ENCODE measurements around the gene PSMC6.
A peak's percentile ranks its signal among the peaks of the same experiment; 100 is the strongest.
"Not testable (repeated sequence)": the region's sequence is repeated elsewhere in the genome, so short reads cannot be mapped to it uniquely, and the experiment has no call there.

The PSMC6 gene

DNA sequence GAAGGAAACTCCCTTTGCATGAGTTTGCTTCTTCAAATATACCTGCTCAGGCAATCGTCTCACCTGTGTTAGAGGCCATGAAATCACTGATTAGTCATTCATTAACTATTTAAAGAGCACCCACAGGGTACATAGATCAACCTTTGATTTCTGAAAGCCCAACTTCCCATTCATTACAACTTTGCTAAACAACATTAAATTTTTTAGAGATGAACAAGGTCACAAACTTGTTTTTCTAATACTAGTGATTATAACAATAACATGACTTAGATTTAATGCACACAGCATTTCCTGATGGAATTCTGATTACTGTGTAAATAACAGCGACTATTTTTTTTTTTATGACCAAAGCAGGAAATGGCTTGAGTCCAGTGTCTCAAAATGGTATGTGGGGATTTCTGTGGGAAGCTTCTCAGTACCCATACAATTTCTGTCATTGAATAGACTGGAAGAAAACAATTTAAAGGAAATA is 6.3 kb upstream of the PSMC6 start:
- ATAC-seq: peak; percentile 53
- no peak overlapping the region for H3K4me3 Mint-ChIP-seq
- no peaks in the 10 kb centered on the region for H3K36me3 Mint-ChIP-seq
- H3K27ac Mint-ChIP-seq: peak overlapping the region; percentile 9
- peaks cover 11% of the 10 kb centered on the region for H3K4me1 Mint-ChIP-seq
- no peaks in the 10 kb centered on the region for H3K9me3 Mint-ChIP-seq
- H3K27me3 Mint-ChIP-seq: no peaks in the 10 kb centered on the region

DNA sequence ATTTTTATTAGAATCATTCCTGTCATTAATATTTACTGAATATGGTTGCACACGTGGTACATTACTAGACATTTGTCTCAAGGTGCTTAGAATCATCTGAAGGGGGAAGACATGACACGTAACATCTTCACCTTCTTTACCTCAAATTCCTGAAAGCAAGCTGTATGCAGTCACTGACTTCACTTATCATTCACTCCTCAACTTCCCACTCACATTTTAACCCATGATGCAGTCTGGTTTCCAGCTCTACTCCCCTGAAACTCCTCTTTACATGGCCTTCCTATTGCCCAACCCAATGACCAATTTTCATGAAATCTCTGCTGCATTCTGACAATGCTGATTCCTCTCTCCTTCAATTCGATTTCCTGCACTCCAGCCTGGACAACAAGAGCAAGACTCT is 5.8 kb upstream of the PSMC6 start:
- no peaks in the 10 kb centered on the region for H3K9me3 Mint-ChIP-seq
- peak overlapping the region; percentile 9 for H3K27ac Mint-ChIP-seq
- peaks cover 12% of the 10 kb centered on the region for H3K4me1 Mint-ChIP-seq
- H3K36me3 Mint-ChIP-seq: no peaks in the 10 kb centered on the region
- H3K4me3 Mint-ChIP-seq: no peak overlapping the region
- H3K27me3 Mint-ChIP-seq: no peaks in the 10 kb centered on the region
- ATAC-seq: no peak

DNA sequence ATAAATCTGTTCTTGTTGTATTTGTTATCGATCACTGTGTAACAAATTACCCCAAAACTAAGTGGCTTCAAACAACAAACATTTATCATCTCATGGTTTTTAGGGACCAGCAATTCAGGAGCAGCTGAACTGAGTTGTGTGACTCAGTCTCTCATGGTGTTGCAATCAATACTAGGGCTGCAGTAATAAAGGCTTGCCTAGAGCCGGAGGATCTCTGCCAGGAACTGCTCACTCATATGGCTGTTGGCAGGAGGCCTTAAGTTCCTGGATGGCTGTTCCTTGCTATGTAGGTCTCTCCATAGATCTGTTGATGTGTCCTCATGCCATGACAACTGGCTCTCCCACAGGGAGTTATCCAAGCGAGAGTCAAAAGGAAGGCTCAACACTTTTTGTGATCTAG is 3.8 kb upstream of the PSMC6 start:
- Mint-ChIP-seq H3K36me3 (peaks cover 6% of the 10 kb centered on the region), H3K27me3 (no peaks in the 10 kb centered on the region)
- no peak for ATAC-seq

DNA sequence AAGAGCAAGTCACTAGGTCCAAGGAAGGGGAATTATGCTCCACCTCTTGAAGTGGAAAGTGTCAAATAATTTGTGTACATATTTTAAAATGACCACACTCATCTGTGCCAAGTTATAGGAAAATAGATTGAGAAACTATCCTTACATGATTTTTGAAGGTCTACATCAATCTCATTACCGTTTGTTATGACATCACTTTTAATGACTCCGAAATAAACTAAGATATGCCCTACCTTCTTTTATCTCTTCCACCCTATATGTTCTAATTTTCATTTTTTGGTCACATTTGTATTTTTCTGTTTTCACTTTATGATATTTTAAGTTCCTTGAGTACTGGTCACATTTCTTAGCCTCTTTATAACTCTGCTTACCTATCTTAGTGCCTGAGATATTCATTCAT is 3.3 kb upstream of the PSMC6 start:
- H3K4me3 Mint-ChIP-seq: no peak overlapping the region
- ATAC-seq: no peak
- H3K4me1 Mint-ChIP-seq: peaks cover 36% of the 10 kb centered on the region
- H3K27ac Mint-ChIP-seq: no peak overlapping the region
- no peaks in the 10 kb centered on the region for H3K9me3 Mint-ChIP-seq
- H3K36me3 Mint-ChIP-seq: peaks cover 6% of the 10 kb centered on the region
- H3K27me3 Mint-ChIP-seq: no peaks in the 10 kb centered on the region

More for the DNA sequence above, 3.8 kb upstream of the PSMC6 start:
- peaks cover 32% of the 10 kb centered on the region for H3K4me1 Mint-ChIP-seq
- H3K9me3 Mint-ChIP-seq: no peaks in the 10 kb centered on the region
- no peak overlapping the region for H3K27ac Mint-ChIP-seq
- no peak overlapping the region for H3K4me3 Mint-ChIP-seq

DNA sequence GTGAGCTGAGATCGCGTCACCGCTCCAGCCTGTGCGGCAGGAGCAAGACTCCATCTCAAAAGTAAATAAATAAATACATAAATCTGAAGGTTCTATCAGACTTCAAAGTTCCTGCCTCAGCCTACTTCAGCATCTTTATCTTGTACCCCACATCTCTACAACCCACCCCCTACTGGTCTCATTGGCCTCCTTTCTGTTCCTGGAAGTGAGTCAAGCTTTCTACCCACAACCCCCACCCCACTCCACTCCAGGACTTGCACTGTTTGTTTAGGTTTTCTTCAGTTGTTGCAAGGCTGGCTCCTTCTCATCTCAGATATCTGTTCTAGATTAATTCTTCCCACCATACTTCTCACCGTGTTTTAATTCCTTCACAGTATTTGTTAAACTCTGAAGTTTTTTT is 714 bp upstream of the PSMC6 start:
- Mint-ChIP-seq H3K36me3 (peaks cover 6% of the 10 kb centered on the region), H3K4me1 (peaks cover 34% of the 10 kb centered on the region), H3K4me3 (peak overlapping the region; percentile 100), H3K27me3 (no peaks in the 10 kb centered on the region), H3K27ac (peak overlapping the region; percentile 98), H3K9me3 (no peaks in the 10 kb centered on the region)
- ATAC-seq: no peak

DNA sequence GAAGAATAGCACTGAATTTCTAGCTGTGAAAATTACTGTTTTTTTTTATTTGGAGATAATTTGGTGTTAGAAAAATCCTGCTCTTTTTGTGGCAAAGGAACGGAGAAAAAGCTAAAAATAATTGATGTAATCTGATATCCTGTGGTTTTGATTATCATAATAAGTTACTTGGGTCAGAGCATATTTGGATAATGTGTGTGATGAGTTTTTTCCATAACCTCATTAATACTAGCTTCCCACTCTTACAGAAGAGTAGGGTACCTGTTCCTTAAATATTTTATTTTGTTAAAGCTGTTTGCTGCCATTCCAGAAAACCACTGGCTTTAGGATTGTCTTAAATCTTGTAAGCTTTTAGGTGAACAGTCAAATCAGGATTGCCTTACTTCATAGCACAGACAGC is 4.7 kb downstream of the PSMC6 start:
- no peak overlapping the region for H3K27ac Mint-ChIP-seq
- H3K4me3 Mint-ChIP-seq: no peak overlapping the region
- ATAC-seq: no peak
- peaks cover 36% of the 10 kb centered on the region for H3K36me3 Mint-ChIP-seq
- H3K9me3 Mint-ChIP-seq: no peaks in the 10 kb centered on the region
- H3K27me3 Mint-ChIP-seq: no peaks in the 10 kb centered on the region
- H3K4me1 Mint-ChIP-seq: peaks cover 26% of the 10 kb centered on the region

DNA sequence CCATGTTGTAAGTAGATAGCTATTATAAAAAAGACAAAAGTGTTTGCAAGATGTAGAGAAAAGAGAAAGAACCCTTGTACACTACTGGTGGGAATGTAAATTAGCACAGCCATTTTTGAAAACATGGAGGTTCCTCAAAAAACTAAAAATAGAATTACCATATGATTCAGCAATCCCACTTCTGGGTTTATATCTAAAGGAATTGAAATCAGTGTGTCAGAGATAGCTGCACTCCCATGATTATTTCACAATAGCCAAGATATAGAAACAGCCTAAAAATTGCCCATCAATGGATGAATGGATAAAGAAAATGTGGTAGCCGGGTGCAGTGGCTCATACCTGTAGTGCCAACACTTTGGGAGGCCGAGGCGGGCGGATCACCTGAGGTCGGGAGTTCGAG is 9.2 kb downstream of the PSMC6 start:
- Mint-ChIP-seq H3K4me3 (no peak overlapping the region), H3K9me3 (no peaks in the 10 kb centered on the region), H3K4me1 (peaks cover 3% of the 10 kb centered on the region), H3K27me3 (no peaks in the 10 kb centered on the region), H3K36me3 (peaks cover 35% of the 10 kb centered on the region), H3K27ac (no peak overlapping the region)
- ATAC-seq: no peak

DNA sequence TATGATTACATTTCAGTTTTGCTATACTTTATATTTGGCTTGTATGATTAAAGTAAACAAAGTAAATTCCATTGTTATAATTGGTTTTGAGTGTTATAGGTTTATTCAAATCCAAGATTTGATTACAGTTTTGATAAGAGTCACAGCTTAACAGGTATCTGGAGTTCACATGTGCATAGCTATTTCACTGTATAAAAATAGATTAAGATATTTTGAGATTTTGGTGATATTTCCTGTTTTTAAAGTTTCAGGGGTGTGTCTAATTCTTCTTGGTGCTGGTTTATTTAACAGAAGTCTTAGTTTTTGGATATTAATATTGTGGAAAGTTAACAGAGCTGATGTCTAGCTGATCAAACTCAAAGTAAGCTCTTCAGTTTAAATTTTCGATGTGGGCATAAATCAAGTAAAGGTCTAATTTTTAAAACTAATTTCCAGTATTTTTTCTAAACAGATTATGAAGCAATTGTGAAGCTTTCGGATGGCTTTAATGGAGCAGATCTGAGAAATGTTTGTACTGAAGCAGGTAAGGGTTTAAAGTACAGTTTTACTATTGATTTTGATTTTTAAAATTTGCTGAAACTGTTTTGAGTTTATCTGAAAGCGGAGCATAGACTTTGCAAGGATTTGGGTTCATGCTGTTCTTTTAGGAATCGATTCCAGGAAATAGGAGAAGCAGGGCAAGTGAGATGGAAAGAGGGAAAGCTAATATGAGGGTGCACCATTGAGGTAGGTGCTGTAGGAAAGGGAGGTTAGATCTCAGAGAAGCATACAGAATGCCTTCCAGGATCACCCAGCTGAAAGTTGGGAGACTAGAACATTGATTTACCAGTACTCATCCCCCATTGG is 16.7 kb downstream of the PSMC6 start:
- H3K27ac Mint-ChIP-seq: peak overlapping the region; percentile 45
- no peaks in the 10 kb centered on the region for H3K27me3 Mint-ChIP-seq
- peaks cover 36% of the 10 kb centered on the region for H3K36me3 Mint-ChIP-seq
- no peak for ATAC-seq
- peaks cover 45% of the 10 kb centered on the region for H3K4me1 Mint-ChIP-seq
- H3K9me3 Mint-ChIP-seq: no peaks in the 10 kb centered on the region
- peak overlapping the region; percentile 65 for H3K4me3 Mint-ChIP-seq

DNA sequence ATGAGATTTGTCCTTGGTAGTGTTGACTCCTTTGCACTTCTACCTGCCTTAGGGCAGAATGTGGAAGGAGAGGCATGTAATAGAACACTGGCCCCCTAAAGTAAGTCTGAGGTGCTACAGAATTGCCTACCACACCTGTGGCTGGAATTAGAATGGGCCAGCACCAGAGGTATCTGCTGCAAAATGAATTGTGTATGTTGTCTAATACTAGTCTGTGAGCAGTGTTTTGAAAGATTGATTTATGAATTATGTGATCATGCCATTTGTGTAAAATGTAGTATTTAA is 17.3 kb downstream of the PSMC6 start:
- no peak for ATAC-seq
- Mint-ChIP-seq H3K36me3 (peaks cover 36% of the 10 kb centered on the region), H3K27ac (peak overlapping the region; percentile 45), H3K9me3 (no peaks in the 10 kb centered on the region), H3K4me1 (peaks cover 45% of the 10 kb centered on the region), H3K27me3 (no peaks in the 10 kb centered on the region), H3K4me3 (no peak overlapping the region)

DNA sequence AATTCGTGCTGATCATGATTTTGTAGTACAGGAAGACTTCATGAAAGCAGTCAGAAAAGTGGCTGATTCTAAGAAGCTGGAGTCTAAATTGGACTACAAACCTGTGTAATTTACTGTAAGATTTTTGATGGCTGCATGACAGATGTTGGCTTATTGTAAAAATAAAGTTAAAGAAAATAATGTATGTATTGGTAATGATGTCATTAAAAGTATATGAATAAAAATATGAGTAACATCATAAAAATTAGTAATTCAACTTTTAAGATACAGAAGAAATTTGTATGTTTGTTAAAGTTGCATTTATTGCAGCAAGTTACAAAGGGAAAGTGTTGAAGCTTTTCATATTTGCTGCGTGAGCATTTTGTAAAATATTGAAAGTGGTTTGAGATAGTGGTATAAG is 20.5 kb downstream of the PSMC6 start:
- H3K36me3 Mint-ChIP-seq: peaks cover 22% of the 10 kb centered on the region
- not testable (repeated sequence) for ATAC-seq, H3K27ac Mint-ChIP-seq, H3K27me3 Mint-ChIP-seq, H3K4me3 Mint-ChIP-seq, H3K9me3 Mint-ChIP-seq
- peaks cover 39% of the 10 kb centered on the region for H3K4me1 Mint-ChIP-seq

DNA sequence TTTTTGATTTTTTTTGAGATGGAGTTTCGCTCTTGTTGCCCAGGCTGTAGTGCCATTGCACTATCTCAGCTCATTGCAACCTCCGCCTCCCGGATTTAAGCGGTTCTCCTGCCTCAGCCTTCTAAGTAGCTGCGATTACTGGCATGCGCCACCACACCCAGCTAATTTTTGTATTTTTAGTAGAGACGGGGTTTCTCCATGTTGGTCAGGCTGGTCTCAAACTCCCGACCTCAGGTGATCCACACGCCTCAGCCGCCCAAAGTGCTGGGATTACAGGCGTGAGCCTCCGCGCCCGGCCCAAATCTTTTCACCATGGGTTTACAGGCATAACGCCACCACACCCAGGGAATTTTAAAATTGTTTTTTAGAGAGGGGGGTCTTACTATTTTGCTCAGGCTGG is 22.0 kb downstream of the PSMC6 start:
- not testable (repeated sequence) for H3K27ac Mint-ChIP-seq, ATAC-seq, H3K4me3 Mint-ChIP-seq, H3K27me3 Mint-ChIP-seq, H3K9me3 Mint-ChIP-seq
- Mint-ChIP-seq H3K4me1 (peaks cover 36% of the 10 kb centered on the region), H3K36me3 (peaks cover 21% of the 10 kb centered on the region)

DNA sequence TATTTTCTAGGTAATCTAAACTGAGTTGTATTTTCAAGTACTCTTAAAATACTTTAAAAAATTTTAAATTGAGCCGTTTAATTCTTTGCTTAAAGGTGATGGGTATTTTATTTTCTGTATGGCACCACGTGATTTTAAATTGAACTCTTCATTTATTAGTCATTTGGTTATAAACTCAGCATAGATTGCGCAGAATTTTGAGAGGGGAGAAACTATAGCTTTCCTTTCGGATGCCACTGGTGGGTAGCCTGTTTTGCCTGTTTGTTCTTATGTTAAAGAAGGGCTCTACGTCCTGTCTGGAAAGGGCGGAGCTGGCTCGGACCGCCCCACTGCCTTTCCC is 22.6 kb downstream of the PSMC6 start:
- H3K27me3 Mint-ChIP-seq: no peaks in the 10 kb centered on the region
- H3K4me3 Mint-ChIP-seq: peak overlapping the region; percentile 94
- peaks cover 23% of the 10 kb centered on the region for H3K36me3 Mint-ChIP-seq
- no peak for ATAC-seq
- H3K4me1 Mint-ChIP-seq: peaks cover 36% of the 10 kb centered on the region
- no peaks in the 10 kb centered on the region for H3K9me3 Mint-ChIP-seq
- H3K27ac Mint-ChIP-seq: peak overlapping the region; percentile 85

DNA sequence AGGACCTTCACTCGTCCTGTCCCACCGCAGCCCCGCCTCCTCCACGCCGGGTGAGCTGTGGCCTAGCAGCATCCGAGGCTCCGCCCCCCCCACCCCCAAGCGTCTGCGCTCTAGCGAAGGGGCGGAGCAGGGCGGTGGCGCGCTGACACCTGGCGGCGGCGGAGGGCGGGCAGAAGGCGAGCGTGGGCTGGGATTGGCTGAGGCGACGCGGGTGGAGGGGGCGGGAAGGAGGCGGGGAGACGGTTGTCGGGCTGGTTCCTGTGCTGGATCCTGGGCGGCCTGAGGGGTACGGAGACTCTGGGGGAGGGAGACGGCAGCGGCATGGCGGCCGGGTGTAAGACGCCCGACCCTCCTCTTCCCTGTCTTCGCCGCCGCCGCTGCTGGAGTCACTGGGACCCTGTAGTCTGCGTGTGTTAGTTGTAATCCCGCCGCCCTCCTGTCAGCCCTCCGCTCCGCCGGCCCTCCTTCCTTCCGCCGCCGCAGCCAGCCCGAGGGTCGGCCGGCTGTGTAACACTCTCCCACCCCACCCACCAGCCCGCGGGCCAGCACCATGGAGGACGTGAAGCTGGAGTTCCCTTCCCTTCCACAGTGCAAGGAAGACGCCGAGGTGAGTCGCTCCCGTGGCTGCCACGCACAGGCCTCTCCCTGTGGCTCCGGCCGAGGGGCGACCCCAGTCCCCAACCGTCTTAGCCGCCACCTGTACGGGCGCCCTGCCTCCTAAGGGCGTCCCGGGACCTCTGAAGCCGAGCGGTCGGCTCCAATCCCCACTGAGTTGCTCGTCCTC is 23.1 kb downstream of the PSMC6 start, which contains the start of gene STYX:
TSS of gene STYX (plus strand) at position 242 of the 784 bp plus-strand sequence. CDS start at position 551, 309 bp downstream.
- peak; percentile 99 for ATAC-seq
- peak within 1 kb of the TSS; percentile 85 for H3K27ac Mint-ChIP-seq
- H3K9me3 Mint-ChIP-seq: no peaks in the 10 kb centered on the region
- H3K4me3 Mint-ChIP-seq: peak within 1 kb of the TSS; percentile 94
- H3K27me3 Mint-ChIP-seq: no peaks in the 10 kb centered on the region
- peaks cover 36% of the 10 kb centered on the region for H3K4me1 Mint-ChIP-seq
- H3K36me3 Mint-ChIP-seq: peaks cover 24% of the 10 kb centered on the region

DNA sequence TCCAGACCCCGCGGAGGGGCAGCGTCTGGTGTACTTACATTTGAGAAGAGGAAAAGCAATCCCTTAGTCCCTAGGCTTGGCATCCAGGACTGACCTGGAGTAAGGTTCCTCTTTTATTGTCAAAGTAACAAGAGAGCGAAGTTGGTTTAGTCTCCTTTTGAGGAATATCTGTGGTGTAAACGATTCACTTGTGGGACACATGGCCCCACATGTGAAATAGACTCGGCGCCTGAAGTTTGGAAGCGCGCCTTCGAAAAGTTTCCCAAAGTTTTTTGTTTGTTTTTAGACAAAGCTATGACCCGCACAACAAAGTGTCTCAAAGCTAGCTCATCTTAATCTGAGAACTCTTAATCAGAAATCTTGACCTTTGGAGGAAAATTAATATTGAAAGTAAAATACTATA is 23.7 kb downstream of the PSMC6 start:
- H3K4me3 Mint-ChIP-seq: peak overlapping the region; percentile 94
- H3K4me1 Mint-ChIP-seq: peaks cover 35% of the 10 kb centered on the region
- no peaks in the 10 kb centered on the region for H3K9me3 Mint-ChIP-seq
- H3K27me3 Mint-ChIP-seq: no peaks in the 10 kb centered on the region
- H3K36me3 Mint-ChIP-seq: peaks cover 24% of the 10 kb centered on the region
- peak overlapping the region; percentile 85 for H3K27ac Mint-ChIP-seq
- no peak for ATAC-seq

DNA sequence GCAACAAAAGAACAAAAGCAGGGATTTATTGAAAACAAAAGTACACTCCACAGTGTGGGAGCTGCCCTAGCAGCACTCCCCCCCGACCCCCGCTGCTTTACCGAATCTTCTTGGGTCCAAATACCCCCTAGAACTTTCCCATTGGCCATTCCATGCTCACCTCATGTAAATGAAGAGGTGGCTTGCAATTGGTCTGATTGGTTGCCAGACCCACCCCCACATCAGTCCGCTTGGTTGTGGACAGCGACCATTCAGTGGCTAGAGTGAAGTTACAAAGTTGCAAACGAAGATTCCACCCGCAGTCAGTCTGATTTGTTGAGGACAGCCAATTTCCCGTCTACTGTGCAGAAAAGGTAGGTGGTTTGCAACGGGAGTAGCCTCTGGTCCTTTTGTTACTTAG is 26.8 kb downstream of the PSMC6 start:
- H3K36me3 Mint-ChIP-seq: peaks cover 37% of the 10 kb centered on the region
- H3K9me3 Mint-ChIP-seq: no peaks in the 10 kb centered on the region
- peaks cover 58% of the 10 kb centered on the region for H3K4me1 Mint-ChIP-seq
- no peak overlapping the region for H3K27ac Mint-ChIP-seq
- no peak overlapping the region for H3K4me3 Mint-ChIP-seq
- ATAC-seq: no peak
- no peaks in the 10 kb centered on the region for H3K27me3 Mint-ChIP-seq

All from stimulated activated memory B cell treated with anti-CD40 and anti-IgM and Interleukin-4, amounts not matched to agents 10 μg/mL and 1 μg/mL and 100 μg/mL, for 72 hours (primary cell).